ENCODE results near the gene MUC5B. TPM values are rescaled to one million over a fixed set of nuclear protein-coding genes. Genes with fewer than 3 reads are reported as not detected.

The MUC5B gene
- total RNA-seq, 1 experiment from 2014 or later, result 2.1 TPM

DNA sequence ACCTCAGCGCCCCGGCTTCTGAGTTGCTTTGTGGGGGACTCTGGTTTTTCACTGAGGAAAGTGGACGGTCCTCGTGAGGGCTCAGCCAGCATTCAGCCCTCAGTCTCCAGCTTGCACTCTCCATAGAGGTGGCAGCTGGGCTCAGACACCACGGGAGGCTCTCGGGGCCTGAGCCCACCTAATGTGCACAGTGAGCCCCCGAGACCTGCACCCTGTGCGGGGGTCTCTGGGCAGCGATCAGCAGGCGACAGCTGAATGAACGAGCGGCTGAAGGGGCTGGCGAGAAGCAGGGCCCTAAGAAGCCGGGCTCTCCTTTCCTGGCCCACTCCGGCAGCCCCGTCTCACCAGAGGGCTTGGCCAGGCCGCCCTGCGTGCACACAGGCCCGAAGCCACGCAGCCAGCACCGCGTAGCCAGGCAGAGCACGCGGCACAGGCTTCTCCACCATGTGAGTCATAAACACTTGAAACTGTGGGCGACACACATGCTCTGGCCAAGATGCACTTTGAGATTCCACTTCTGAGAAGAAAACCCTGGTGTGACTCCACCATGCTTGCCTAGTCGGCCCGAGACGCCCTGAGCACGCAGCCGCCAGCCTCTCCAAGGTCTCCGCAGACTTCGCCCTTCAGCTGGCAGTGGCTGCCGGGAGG lies 58.6 kb downstream of the MUC5B start:
- TF ChIP-seq, protein P1, sequence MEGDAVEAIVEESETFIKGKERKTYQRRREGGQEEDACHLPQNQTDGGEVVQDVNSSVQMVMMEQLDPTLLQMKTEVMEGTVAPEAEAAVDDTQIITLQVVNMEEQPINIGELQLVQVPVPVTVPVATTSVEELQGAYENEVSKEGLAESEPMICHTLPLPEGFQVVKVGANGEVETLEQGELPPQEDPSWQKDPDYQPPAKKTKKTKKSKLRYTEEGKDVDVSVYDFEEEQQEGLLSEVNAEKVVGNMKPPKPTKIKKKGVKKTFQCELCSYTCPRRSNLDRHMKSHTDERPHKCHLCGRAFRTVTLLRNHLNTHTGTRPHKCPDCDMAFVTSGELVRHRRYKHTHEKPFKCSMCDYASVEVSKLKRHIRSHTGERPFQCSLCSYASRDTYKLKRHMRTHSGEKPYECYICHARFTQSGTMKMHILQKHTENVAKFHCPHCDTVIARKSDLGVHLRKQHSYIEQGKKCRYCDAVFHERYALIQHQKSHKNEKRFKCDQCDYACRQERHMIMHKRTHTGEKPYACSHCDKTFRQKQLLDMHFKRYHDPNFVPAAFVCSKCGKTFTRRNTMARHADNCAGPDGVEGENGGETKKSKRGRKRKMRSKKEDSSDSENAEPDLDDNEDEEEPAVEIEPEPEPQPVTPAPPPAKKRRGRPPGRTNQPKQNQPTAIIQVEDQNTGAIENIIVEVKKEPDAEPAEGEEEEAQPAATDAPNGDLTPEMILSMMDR (conservative IDR thresholded peaks at IDR 0.05), result no peak
- no peak for TF ChIP-seq EZH2 (IDR thresholded peaks at IDR 0.05; ENCODE audit: low read depth)
- Histone ChIP-seq H3K4me2 (no peak overlapping the region), H3K27ac (no peak overlapping the region), H3K9me2 (ENCODE audit: insufficient read depth) (no peaks in the 10 kb centered on the region), H3K27me3 (ENCODE audit: insufficient read depth, low read depth) (no peaks in the 10 kb centered on the region), H3K79me2 (ENCODE audit: low read depth) (no peaks in the 10 kb centered on the region), H3K9me3 (ENCODE audit: insufficient read depth, low read depth) (no peaks in the 10 kb centered on the region), H3K4me1 (replicated peaks; ENCODE audit: insufficient read depth) (no peaks in the 10 kb centered on the region), H2AFZ (no peak overlapping the region), H4K20me1 (ENCODE audit: insufficient read depth) (no peaks in the 10 kb centered on the region), H3K4me3 (no peak overlapping the region), H3K36me3 (ENCODE audit: low read depth) (no peaks in the 10 kb centered on the region), H3F3A (ENCODE audit: insufficient read depth, low read depth) (no peaks in the 10 kb centered on the region)
- DNase-seq, result no peak
- ChIA-PET CTCF (no interaction called here), POLR2A (ENCODE audit: unreplicated experiment) (no interaction called here)
- intact Hi-C loops (cut with micrococcal nuclease; ENCODE audit: unreplicated experiment), result no loop called here
- no TSS peak for BruUV-seq (replicated peaks)

DNA sequence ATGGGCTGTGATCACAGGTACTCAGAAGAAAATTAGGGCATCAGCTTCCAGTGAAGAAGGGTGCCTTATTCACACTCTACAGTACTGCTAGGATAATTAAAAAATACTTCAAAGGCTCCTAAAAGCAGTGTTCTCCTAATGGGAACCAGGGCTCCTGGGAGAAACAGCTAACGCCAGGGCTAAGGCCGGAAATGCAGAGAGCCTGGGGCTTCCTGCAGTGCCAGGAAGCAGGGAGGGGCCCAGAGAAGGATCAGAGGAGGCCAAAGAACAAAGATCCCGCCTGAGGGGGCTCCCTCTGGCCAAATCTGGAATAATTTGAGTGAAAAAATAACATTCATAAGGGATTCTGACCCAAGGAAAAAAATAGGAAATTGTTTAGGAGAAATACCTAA lies 59.1 kb downstream of the MUC5B start:
- intact Hi-C loops (cut with micrococcal nuclease; ENCODE audit: unreplicated experiment), result no loop called here
- Histone ChIP-seq H3K4me3 (no peak overlapping the region), H3K9me3 (ENCODE audit: insufficient read depth, low read depth) (no peaks in the 10 kb centered on the region), H3K4me2 (no peak overlapping the region), H3K79me2 (ENCODE audit: low read depth) (no peaks in the 10 kb centered on the region), H3F3A (ENCODE audit: insufficient read depth, low read depth) (no peaks in the 10 kb centered on the region), H3K36me3 (ENCODE audit: low read depth) (no peaks in the 10 kb centered on the region), H3K9me2 (ENCODE audit: insufficient read depth) (no peaks in the 10 kb centered on the region), H4K20me1 (ENCODE audit: insufficient read depth) (no peaks in the 10 kb centered on the region), H3K27ac (no peak overlapping the region), H3K4me1 (replicated peaks; ENCODE audit: insufficient read depth) (no peaks in the 10 kb centered on the region), H2AFZ (no peak overlapping the region), H3K27me3 (ENCODE audit: insufficient read depth, low read depth) (no peaks in the 10 kb centered on the region)
- POLR2A ChIA-PET (ENCODE audit: unreplicated experiment), result no interaction called here
- CTCF ChIA-PET, result no interaction called here
- DNase-seq, result no peak
- TF ChIP-seq, protein P1 (conservative IDR thresholded peaks at IDR 0.05), result no peak
- BruUV-seq (replicated peaks), result no TSS peak

DNA sequence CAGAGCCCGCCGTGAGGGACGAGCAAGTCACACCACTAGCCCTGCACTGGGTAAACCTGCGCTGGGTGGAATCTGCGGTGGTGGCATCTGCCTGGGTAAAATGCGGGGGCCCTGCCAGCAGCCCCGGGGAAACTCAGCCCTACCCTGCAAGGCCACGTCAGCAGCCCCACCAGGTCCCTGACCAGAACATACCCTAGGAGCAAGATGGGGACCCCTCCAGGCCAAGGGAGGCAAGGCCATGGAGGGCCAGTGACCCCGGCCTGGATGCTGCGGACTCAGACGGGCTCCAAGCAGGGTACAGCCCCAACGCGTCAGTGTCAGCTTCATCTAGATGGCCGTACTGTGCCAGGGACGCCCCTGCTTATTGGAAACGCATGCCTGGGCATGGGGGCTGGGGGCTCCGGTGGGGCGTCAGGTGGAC lies 60.2 kb downstream of the MUC5B start:
- no peak overlapping the region for H2AFZ ChIP-seq
- H4K20me1 ChIP-seq (ENCODE audit: insufficient read depth), result no peaks in the 10 kb centered on the region
- no peaks in the 10 kb centered on the region for H3K9me2 ChIP-seq (ENCODE audit: insufficient read depth)
- DNase-seq, result no peak
- CTCF ChIA-PET, result no interaction called here
- H3K79me2 ChIP-seq (ENCODE audit: low read depth), result no peaks in the 10 kb centered on the region
- H3K27ac ChIP-seq, result no peak overlapping the region
- TF ChIP-seq EZH2 (IDR thresholded peaks at IDR 0.05; ENCODE audit: low read depth), result no peak
- TF ChIP-seq, protein P1 (conservative IDR thresholded peaks at IDR 0.05), result no peak
- no peaks in the 10 kb centered on the region for H3K9me3 ChIP-seq (ENCODE audit: insufficient read depth, low read depth)
- no peak overlapping the region for H3K4me3 ChIP-seq
- intact Hi-C loops (cut with micrococcal nuclease; ENCODE audit: unreplicated experiment), result no loop called here
- no TSS peak for BruUV-seq (replicated peaks)
- no peaks in the 10 kb centered on the region for H3K36me3 ChIP-seq (ENCODE audit: low read depth)
- no peak overlapping the region for H3K4me2 ChIP-seq
- no peaks in the 10 kb centered on the region for H3K4me1 ChIP-seq (replicated peaks; ENCODE audit: insufficient read depth)
- POLR2A ChIA-PET (ENCODE audit: unreplicated experiment), result no interaction called here
- no peaks in the 10 kb centered on the region for H3K27me3 ChIP-seq (ENCODE audit: insufficient read depth, low read depth)
- no peaks in the 10 kb centered on the region for H3F3A ChIP-seq (ENCODE audit: insufficient read depth, low read depth)

Data from PC-9 (cell line).